Adipocyte (in vitro differentiated cells): ENCODE results near the gene ALDH2.
"Not testable (repeated sequence)": the region's sequence is repeated elsewhere in the genome, so short reads cannot be mapped to it uniquely, and the experiment has no call there.

Experiments used
- DNase-seq: peaks from one replicate; pipeline ENCODE4 v3.0.0-alpha.2; 2015; ENCODE audit warnings: low read depth
- H3K27me3 ChIP-seq: replicated peaks from 2 replicates; pipeline ENCODE4 v1.7.0; 2013; ENCODE audit warnings: mild to moderate bottlenecking, low read length, moderate library complexity; ENCODE audit not compliant: control insufficient read depth, insufficient read depth
- H3K36me3 ChIP-seq: 2 replicates; pipeline ENCODE4 v1.7.0; 2013; ENCODE audit warnings: low read length, mild to moderate bottlenecking, moderate library complexity; ENCODE audit not compliant: control insufficient read depth, insufficient read depth, severe bottlenecking
- H3K4me1 ChIP-seq: 2 replicates; pipeline ENCODE4 v1.7.0; 2013; ENCODE audit warnings: mild to moderate bottlenecking, low read length, moderate library complexity; ENCODE audit not compliant: control insufficient read depth, insufficient read depth
- H3K4me3 ChIP-seq: 2 replicates; pipeline ENCODE4 v1.7.0; 2013; ENCODE audit warnings: mild to moderate bottlenecking, low read length, moderate library complexity
- H3K9ac ChIP-seq: 2 replicates; pipeline ENCODE4 v1.7.0; 2013; ENCODE audit warnings: mild to moderate bottlenecking, low read length, moderate library complexity
- H3K9me3 ChIP-seq: 2 replicates; pipeline ENCODE4 v1.7.0; 2013; ENCODE audit warnings: mild to moderate bottlenecking, low read length, moderate library complexity; ENCODE audit not compliant: control insufficient read depth

The ALDH2 gene

DNA sequence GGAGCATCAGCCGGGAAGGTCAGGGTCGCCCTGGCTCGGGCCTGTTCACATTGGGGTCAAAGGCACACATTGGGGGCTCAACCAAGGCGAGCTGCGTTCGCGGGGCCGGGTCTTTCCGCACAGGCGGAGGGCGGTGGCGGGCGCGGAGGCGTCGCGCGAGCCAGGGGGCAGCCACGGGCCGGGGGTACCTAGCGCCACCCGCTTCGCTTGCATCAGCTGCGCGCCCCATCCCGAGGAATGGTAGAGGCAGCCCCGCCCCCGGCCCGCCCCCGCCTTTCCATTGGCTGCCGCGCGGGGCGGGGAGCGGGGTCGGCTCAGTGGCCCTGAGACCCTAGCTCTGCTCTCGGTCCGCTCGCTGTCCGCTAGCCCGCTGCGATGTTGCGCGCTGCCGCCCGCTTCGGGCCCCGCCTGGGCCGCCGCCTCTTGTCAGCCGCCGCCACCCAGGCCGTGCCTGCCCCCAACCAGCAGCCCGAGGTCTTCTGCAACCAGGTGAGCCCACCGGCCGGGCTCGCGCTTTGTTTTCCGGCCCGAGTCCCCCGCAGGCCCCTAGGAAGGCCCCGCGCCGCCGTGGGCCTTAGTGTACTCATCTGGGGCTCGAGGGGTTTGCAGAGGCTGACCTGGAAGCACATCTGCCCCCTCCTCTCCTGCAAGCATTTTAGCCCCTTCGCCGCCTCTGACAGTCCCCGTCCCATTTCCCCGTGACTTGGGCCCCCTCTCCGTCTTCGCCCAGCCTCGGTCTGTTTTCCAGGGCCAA, at the start of gene ALDH2:
TSS of gene ALDH2 (plus strand) at position 326 of the 754 bp plus-strand sequence. CDS start at position 376, 50 bp downstream.
- Histone ChIP-seq H3K9me3 (no peaks in the 10 kb centered on the region), H3K9ac (peak within 1 kb of the TSS; percentile 91), H3K36me3 (no peaks in the 10 kb centered on the region), H3K27me3 (peaks cover 14% of the 10 kb centered on the region), H3K4me3 (peak within 1 kb of the TSS; percentile 93), H3K4me1 (peaks cover 14% of the 10 kb centered on the region)
- DNase-seq, result peak; percentile 81

DNA sequence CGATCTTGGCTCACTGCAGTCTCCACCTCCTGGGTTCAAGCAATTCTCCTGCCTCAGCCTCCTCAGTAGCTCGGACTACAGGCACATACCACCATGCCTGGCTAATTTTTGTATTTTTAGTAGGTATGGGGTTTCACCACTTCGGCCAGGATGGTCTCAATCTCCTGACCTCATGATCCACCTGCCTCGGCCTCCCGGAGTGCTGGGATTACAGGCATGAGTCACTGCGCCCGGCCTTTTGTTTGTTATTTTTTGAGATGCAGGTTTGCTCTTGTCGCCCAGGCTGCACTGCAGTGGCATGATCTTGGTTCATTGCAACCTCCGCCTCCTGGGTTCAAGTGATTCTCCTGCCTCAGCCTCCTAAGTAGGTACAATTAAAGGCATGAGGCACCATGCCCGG, 47.4 kb upstream of the ALDH2 start:
- H3K4me1 ChIP-seq, H3K4me3 ChIP-seq, H3K27me3 ChIP-seq, H3K9ac ChIP-seq, H3K9me3 ChIP-seq, DNase-seq: not testable (repeated sequence)
- peaks cover 27% of the 10 kb centered on the region for H3K36me3 ChIP-seq

DNA sequence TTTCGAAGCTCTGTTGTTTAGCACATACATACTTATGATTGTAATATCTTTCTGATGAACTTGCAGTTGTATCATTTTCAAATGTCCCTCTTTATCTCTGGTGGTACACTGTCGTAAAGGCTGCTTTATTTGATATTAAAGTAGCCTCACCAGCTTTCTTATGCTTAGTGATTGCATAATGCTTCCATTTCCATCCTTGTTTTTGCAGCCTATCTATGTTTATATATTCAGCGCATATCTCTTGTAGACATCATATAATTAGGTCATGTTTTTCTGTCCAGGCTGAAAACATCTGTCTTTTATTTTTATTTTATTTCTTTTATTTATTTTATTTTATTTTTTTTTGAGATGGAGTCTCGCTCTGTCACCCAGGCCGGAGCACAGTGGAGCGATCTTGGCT, 46.3 kb upstream of the ALDH2 start:
- Histone ChIP-seq H3K4me1 (no peaks in the 10 kb centered on the region), H3K27me3 (no peaks in the 10 kb centered on the region), H3K36me3 (peaks cover 21% of the 10 kb centered on the region), H3K4me3 (no peak overlapping the region), H3K9me3 (no peaks in the 10 kb centered on the region), H3K9ac (no peak overlapping the region)
- DNase-seq, result no peak

DNA sequence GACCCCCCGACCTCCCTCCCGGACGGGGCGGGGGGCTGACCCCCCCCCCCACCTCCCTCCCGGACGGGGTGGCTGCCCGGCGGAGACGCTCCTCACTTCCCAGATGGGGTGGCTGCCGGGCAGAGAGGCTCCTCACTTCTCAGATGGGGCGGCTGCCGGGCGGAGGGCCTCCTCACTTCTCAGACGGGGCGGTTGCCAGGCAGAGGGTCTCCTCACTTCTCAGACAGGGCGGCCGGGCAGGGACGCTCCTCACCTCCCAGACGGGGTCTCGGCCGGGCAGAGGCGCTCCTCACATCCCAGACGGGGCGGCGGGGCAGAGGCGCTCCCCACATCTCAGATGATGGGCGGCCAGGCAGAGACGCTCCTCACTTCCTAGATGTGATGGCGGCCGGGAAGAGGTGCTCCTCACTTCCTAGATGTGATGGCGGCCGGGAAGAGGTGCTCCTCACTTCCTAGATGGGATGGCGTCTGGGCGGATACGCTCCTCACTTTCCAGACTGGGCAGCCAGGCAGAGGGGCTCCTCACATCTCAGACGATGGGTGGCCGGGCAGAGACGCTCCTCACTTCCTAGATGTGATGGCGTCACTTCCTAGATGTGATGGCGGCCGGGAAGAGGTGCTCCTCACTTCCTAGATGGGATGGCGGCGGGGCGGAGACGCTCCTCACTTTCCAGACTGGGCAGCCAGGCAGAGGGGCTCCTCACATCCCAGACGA, 42.9 kb upstream of the ALDH2 start:
- not testable (repeated sequence) for H3K9ac ChIP-seq, H3K9me3 ChIP-seq, H3K27me3 ChIP-seq, DNase-seq, H3K4me1 ChIP-seq, H3K4me3 ChIP-seq
- H3K36me3 ChIP-seq, result peaks cover 12% of the 10 kb centered on the region

DNA sequence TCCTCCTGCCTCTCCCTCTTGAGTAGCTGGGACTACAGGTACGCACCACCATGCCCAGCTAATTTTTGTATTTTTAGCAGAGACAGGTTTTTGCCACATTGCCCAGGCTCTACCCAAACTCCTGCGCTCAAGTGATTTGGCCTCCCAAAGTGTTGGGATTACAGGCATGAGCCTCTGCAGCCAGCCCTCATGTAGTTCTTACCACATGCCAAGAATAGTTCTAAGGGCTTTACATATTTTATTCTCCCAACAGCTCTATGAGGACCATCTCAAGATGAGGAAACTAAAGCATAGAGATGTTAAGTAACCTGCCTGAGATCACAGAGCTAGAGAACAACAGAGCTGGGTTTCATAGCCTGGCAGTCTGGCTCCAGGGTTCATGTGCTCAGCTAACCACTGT, 37.9 kb upstream of the ALDH2 start:
- Histone ChIP-seq H3K4me3 (no peak overlapping the region), H3K9ac (no peak overlapping the region), H3K4me1 (no peaks in the 10 kb centered on the region), H3K27me3 (no peaks in the 10 kb centered on the region), H3K9me3 (no peaks in the 10 kb centered on the region), H3K36me3 (peaks cover 26% of the 10 kb centered on the region)
- DNase-seq, result peak; percentile 2

DNA sequence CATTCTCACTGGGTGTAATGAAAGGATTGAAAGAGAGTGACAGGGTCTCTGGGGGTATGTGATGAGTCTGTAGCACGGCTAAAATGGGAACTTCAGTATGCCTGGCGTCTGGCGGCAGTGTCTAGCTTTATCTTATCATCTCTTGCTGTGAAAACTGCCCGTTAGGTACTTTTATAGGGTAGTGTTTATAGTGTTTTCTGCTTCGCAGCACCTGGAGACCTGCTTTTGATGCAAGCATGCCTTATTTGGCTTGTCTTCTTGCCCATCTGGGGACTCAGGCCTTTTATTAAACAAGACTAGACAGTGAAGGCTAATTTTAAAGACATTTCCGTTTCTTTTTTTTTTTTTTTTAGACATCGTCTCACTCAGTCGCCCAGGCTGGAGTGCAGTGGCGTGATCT, 36.3 kb upstream of the ALDH2 start:
- no peaks in the 10 kb centered on the region for H3K4me1 ChIP-seq
- peaks cover 30% of the 10 kb centered on the region for H3K36me3 ChIP-seq
- no peak for DNase-seq
- H3K9me3 ChIP-seq, result no peaks in the 10 kb centered on the region
- no peak overlapping the region for H3K4me3 ChIP-seq
- no peak overlapping the region for H3K9ac ChIP-seq
- H3K27me3 ChIP-seq, result no peaks in the 10 kb centered on the region

DNA sequence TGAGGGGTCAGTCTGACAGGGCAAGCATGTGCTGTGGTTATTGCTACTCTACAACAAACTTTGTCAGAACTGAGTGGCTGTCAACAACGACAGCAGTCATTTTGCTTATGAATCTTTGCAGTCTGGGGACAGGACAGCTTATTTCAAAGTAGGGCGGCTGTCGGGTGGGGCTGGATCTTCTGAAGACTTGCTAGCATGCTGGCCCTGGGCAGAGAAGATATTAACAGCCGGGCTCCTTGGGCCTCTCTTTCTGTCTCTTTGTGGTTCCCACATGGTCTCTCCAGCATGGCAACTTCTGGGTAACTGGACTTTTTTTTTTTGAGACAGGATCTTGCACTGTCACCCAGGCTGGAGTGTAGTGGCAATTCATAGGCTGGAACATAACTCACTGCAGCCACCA, 33.9 kb upstream of the ALDH2 start:
- Histone ChIP-seq H3K9me3 (no peaks in the 10 kb centered on the region), H3K36me3 (peaks cover 34% of the 10 kb centered on the region), H3K4me3 (no peak overlapping the region), H3K27me3 (no peaks in the 10 kb centered on the region), H3K4me1 (no peaks in the 10 kb centered on the region), H3K9ac (no peak overlapping the region)
- DNase-seq, result no peak

DNA sequence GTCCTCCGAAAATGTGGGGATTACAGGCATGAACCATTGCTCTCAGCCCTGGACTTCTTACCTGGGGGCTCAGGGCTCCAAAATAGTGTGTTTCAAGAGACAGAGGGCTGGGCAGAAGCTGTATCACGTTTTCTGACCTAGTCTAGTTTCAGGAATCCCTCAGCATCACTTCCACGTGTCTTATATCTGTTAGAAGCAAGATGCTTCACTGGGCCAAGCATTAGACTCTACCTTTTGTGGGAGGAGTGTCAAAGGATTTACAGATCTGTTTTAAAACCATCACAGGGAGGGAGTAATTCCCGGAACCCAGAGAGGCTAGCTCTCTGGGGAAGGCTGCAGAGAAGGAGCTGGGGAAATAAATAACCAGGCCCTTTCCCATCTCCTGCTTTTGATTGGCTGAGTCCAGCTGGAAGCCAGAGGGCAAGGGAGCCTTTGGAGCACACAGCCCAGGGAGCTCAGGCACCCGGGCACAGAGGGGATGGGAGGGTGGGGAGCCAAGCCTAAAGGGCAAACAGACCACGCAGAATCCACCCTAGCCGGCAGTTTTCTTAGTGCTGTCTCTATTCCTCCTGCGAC, 33.3 kb upstream of the ALDH2 start:
- no peak for DNase-seq
- Histone ChIP-seq H3K9me3 (no peaks in the 10 kb centered on the region), H3K27me3 (no peaks in the 10 kb centered on the region), H3K4me3 (no peak overlapping the region), H3K36me3 (peaks cover 31% of the 10 kb centered on the region), H3K4me1 (no peaks in the 10 kb centered on the region), H3K9ac (no peak overlapping the region)

DNA sequence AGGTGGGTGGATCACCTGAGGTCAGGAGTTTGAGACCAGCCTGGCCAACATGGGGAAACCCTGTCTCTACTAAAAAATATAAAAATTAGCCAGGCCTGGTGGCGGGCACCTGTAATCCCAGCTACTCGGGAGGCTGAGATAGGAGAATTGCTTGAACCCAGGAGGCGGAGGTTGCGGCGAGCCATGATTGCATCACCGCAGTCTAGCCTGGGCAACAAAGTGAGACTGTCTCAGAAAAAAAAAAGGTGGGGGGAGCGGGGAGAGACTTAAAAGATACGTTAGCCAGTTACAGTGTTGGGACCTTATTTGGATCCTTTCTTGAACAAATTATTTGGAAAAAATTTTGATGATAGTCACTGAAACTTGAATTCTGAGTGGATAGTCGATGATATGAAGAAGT, 27.2 kb upstream of the ALDH2 start:
- H3K27me3 ChIP-seq, H3K36me3 ChIP-seq, H3K4me3 ChIP-seq, DNase-seq, H3K9ac ChIP-seq, H3K9me3 ChIP-seq, H3K4me1 ChIP-seq: not testable (repeated sequence)

DNA sequence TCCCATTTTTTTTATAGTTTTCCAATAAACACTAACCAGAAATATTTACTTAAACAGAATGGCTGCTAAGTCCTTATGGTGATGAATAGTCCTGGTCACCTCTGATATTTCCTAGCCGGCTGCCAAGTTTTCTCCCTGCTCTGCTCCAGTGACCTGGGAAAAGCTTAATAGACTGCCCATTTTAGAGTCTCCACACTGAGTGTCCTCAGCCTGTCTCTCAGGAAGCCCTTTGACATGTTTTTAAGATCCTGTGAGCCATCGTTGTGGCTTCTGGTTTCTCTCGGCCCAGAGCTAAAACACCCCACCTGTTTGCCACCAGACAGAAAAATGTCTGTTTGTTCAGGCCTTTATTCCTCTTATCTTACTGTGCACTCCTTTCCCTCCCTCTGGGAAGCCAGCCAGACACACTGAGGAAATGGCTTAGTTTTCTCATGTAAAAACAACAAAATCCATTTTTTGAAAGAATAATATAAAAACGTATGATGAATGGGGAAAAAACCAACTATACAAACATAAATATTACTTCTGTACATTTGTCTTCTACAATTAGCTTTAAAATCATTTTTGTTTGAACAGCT, 25.4 kb upstream of the ALDH2 start:
- Histone ChIP-seq H3K4me1 (no peaks in the 10 kb centered on the region), H3K9me3 (no peaks in the 10 kb centered on the region), H3K9ac (no peak overlapping the region), H3K27me3 (no peaks in the 10 kb centered on the region), H3K4me3 (no peak overlapping the region), H3K36me3 (peaks cover 18% of the 10 kb centered on the region)
- peak; percentile 12 for DNase-seq

DNA sequence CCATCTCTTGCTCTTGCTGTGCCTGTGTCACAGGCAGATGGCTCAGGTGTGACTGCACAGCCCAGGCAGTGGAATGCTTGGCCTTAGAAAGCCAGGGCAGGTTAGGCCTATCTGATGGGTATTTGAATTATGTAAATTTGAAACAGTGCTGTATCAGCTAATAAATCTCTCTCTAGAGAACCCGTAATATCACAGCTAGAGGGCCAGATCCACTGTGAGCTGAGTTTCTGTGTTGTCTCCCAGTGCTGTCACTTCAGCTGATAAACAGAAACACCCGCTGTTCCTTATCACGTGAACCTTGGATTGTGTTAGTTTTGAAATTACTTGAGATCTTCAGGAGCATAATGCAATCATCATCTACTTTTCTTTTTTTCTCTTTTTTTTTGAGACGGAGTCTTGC, 21.5 kb upstream of the ALDH2 start:
- H3K36me3 ChIP-seq, result peaks cover 41% of the 10 kb centered on the region
- DNase-seq, result no peak
- H3K4me1 ChIP-seq, result no peaks in the 10 kb centered on the region

More for the DNA sequence above, 21.5 kb upstream of the ALDH2 start:
- Histone ChIP-seq H3K27me3 (no peaks in the 10 kb centered on the region), H3K9me3 (no peaks in the 10 kb centered on the region), H3K9ac (no peak overlapping the region), H3K4me3 (no peak overlapping the region)
